Type B pancreatic cell (in vitro differentiated cells): ENCODE results near the gene ASTN1. TPM values are rescaled to one million over a fixed set of nuclear protein-coding genes. Genes with fewer than 3 reads are reported as not detected.

Experiments
- DNase-seq: peaks from one replicate; pipeline ENCODE4 v3.0.0; 2021; ENCODE audit warnings: mixed read lengths; ENCODE audit not compliant: unreplicated experiment; ENCODE audit errors: extremely low spot score
- H3K27ac Mint-ChIP-seq: 2 replicates; pipeline ENCODE4 v1.8.0; 2021; ENCODE audit warnings: mild to moderate bottlenecking, mixed read lengths
- H3K27me3 Mint-ChIP-seq: 2 replicates; pipeline ENCODE4 v1.8.0; 2021; ENCODE audit warnings: mixed read lengths
- H3K36me3 Mint-ChIP-seq: 2 replicates; pipeline ENCODE4 v1.8.0; 2021; ENCODE audit warnings: mixed read lengths
- H3K4me1 Mint-ChIP-seq: one replicate; pipeline ENCODE4 v1.8.0; 2021; ENCODE audit warnings: mixed read lengths; ENCODE audit not compliant: unreplicated experiment
- H3K4me3 Mint-ChIP-seq: 2 replicates; pipeline ENCODE4 v1.8.0; 2021; ENCODE audit warnings: mild to moderate bottlenecking, mixed read lengths
- H3K9me3 Mint-ChIP-seq: 2 replicates; pipeline ENCODE4 v1.8.0; 2021; ENCODE audit warnings: mixed read lengths
- total RNA-seq: library from RNA; stranded (reverse); gene quantifications from 2 replicates; pipeline ENCODE4 v1.2.1, GENCODE V29; 2021; ENCODE audit warnings: low replicate concordance
- TF ChIP-seq, protein P1 (sequence below): fragments of 200-600 bp; sonication (generic); conservative IDR thresholded peaks from 2 replicates; pipeline ENCODE4 v1.5.0; 2021; ENCODE audit warnings: antibody characterized with exemption, mild to moderate bottlenecking

Gene ASTN1
- total RNA-seq, 1 donor from 2014 or later = 24.9 TPM

DNA sequence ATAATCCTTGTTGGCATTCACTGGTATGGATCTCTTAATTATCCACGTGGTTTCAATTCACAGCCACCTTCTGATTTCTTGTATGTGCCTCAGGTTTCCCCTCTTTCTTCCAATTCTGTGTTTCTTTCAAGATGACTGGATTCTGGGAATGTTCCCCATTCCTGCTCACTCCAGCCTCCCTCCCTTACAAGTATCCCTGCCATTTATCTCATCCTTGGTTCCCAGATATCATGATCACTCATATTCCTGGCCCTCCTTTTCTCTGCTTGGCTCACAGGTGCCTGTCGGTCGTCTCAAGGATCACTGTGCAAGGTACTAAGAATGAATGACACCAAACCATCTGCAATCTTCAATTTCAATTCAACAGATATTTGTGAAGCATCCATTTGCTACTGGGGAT lies 279.2 kb downstream of the ASTN1 start:
- TF ChIP-seq, protein P1, sequence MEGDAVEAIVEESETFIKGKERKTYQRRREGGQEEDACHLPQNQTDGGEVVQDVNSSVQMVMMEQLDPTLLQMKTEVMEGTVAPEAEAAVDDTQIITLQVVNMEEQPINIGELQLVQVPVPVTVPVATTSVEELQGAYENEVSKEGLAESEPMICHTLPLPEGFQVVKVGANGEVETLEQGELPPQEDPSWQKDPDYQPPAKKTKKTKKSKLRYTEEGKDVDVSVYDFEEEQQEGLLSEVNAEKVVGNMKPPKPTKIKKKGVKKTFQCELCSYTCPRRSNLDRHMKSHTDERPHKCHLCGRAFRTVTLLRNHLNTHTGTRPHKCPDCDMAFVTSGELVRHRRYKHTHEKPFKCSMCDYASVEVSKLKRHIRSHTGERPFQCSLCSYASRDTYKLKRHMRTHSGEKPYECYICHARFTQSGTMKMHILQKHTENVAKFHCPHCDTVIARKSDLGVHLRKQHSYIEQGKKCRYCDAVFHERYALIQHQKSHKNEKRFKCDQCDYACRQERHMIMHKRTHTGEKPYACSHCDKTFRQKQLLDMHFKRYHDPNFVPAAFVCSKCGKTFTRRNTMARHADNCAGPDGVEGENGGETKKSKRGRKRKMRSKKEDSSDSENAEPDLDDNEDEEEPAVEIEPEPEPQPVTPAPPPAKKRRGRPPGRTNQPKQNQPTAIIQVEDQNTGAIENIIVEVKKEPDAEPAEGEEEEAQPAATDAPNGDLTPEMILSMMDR = no peak
- H3K9me3 Mint-ChIP-seq = no peaks in the 10 kb centered on the region
- no peak overlapping the region for H3K27ac Mint-ChIP-seq
- H3K27me3 Mint-ChIP-seq = peaks cover 4% of the 10 kb centered on the region
- no peaks in the 10 kb centered on the region for H3K4me1 Mint-ChIP-seq
- DNase-seq = no peak
- H3K36me3 Mint-ChIP-seq = peaks cover 8% of the 10 kb centered on the region
- H3K4me3 Mint-ChIP-seq = no peak overlapping the region

DNA sequence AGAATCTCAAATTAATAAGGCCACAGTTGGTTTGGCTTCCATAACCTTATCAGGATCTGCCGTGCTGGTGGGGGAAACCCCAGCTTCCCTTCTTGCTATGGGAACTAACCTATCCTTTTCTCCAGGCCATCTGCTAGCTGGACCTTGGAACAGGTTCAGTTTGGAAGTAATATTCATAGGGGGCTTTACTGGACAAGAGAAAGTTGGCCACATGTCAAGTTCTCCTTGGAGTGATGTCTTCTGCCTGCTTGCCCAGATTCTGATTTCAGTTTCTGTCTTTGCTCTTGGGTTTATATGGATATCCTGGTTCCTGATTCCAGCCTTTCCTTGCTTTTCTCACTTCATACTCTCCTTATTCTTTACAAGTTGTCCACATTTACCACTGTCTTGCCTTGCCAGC lies 279.6 kb downstream of the ASTN1 start:
- Mint-ChIP-seq H3K9me3 (no peaks in the 10 kb centered on the region), H3K4me3 (no peak overlapping the region), H3K27ac (no peak overlapping the region), H3K27me3 (peaks cover 4% of the 10 kb centered on the region), H3K4me1 (no peaks in the 10 kb centered on the region), H3K36me3 (peaks cover 8% of the 10 kb centered on the region)
- TF ChIP-seq, protein P1 = no peak
- no peak for DNase-seq

DNA sequence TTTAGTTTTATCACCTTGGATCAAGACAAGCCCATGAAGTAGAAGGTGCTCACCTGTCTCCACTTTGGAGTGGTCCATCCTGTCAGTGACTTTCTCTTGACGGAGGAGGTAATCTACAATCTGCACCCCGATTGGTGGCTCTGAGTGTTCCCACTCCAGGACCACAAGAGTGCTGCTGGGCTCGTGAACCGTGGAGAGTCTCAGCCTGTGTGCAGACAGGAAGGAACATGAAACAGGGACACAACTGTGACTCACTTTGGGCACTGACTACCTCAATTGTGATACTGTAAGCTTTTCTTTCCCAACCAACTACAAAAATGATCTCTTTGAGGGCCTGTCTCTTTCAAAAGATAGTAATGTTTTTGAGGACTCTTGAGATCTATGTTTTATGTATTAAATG lies 280.2 kb downstream of the ASTN1 start:
- Mint-ChIP-seq H3K4me1 (no peaks in the 10 kb centered on the region), H3K27me3 (peaks cover 4% of the 10 kb centered on the region), H3K9me3 (no peaks in the 10 kb centered on the region), H3K4me3 (no peak overlapping the region), H3K27ac (no peak overlapping the region), H3K36me3 (peaks cover 8% of the 10 kb centered on the region)
- no peak for DNase-seq
- TF ChIP-seq, protein P1 = no peak

DNA sequence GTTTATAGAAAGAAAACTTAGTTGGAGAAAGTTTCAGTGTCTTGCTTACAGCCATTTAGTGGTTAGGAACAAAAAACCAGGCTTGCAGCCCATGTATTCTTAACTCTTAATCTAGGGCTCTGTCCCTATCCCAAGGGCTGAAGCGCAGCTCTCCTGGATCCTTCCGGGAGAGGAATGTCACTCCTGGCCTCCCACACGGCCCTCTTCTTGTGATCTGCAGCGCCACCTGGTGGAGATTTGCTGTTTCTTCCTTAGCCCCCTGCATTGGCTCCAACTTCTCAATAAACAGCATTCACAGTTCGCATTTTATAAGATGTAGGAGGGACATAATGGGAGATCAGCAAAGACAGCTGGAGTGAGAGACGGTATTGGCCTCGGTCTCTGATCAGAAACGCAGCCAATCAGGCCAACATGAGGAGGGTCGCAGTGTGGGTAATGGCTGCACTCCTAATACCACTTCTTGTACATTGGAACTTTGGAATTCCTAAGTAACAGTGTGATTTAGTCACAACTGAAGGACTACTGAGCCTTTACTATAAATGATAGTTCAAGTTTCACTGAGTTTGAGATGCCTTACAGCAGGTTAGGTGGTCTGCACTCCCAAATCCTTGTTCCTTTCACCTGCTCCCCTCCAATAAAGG lies 283.4 kb downstream of the ASTN1 start:
- TF ChIP-seq, protein P1 = peak; percentile 94
- Mint-ChIP-seq H3K9me3 (no peaks in the 10 kb centered on the region), H3K36me3 (peaks cover 5% of the 10 kb centered on the region), H3K4me3 (no peak overlapping the region), H3K4me1 (no peaks in the 10 kb centered on the region), H3K27ac (no peak overlapping the region), H3K27me3 (no peaks in the 10 kb centered on the region)
- peak; percentile 76 for DNase-seq

DNA sequence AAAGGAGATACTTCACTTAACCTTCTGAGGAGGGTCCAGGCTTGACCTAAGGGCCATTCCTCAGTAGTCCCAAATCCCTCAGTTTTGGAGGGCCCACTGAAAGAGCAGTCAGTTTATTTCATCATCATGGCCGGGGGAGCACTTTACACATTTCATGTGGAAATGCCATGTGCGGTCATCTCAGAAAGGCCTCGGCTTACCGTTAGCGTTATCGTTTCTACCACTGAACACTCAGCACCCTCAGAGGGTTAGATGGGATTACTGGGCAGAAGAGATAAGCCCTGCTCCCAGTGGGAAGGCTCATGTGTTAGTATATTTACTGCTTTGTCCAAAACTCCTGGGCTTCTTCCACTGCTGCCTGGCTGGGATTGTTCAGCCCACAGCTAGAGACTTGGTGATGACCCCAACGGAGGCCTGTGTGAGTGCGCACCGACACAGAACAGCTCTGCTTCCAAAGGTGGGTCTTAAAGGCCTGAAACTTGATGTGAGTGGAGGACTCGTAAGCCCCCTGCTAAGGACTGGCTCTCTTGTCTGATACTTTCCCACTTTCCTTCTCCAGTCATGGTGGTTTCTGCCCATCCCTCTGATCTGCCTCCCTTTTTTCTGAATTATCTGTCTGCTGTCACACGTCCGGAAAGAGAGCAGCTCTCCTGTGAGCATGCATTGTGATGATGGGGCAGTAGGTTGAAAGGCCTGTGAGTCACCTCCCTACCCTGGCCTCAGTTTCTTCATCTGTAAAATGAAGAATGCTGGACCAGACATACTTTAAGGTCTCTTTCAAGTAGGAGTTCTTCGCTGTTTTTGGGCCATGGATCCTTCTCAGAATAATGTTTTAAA lies 284.5 kb downstream of the ASTN1 start:
- no peak for DNase-seq
- TF ChIP-seq, protein P1 = no peak
- H3K36me3 Mint-ChIP-seq = no peaks in the 10 kb centered on the region
- H3K9me3 Mint-ChIP-seq = no peaks in the 10 kb centered on the region
- H3K4me1 Mint-ChIP-seq = no peaks in the 10 kb centered on the region
- H3K27ac Mint-ChIP-seq = no peak overlapping the region
- no peaks in the 10 kb centered on the region for H3K27me3 Mint-ChIP-seq
- no peak overlapping the region for H3K4me3 Mint-ChIP-seq
